GM23338 (cell line): Measurements from ENCODE around the gene YWHAH. TPM values are rescaled to one million over a fixed set of nuclear protein-coding genes. Genes with fewer than 3 reads are reported as not detected.
A peak's percentile ranks its signal among the peaks of the same experiment; 100 is the strongest.

Source experiments
- ATAC-seq: fragments of 200-7000 bp; cut with Tn5 transposase; 3 replicates; pipeline ENCODE4 v1.9.1; 2020
- DNase-seq: peaks from one replicate; pipeline ENCODE4 v3.0.0-alpha.2; 2015; ENCODE audit warnings: low spot score
- H2AFZ ChIP-seq: fragments of 200-600 bp; sonication (generic); 2 replicates; pipeline ENCODE4 v1.8.0; 2016; ENCODE audit warnings: antibody characterized with exemption, mild to moderate bottlenecking, moderate library complexity
- H3F3A ChIP-seq: fragments of 200-600 bp; sonication (generic); replicated peaks from 2 replicates; pipeline ENCODE4 v1.8.0; 2017; ENCODE audit warnings: antibody characterized with exemption, mixed run types, low read depth
- H3K27ac ChIP-seq: fragments of 200-600 bp; sonication (generic); 2 replicates; pipeline ENCODE4 v1.6.1; 2016; ENCODE audit warnings: low read depth
- H3K27me3 ChIP-seq: fragments of 200-600 bp; sonication (generic); 2 replicates; pipeline ENCODE4 v1.8.0; 2016; ENCODE audit warnings: mild to moderate bottlenecking, mixed run types, moderate library complexity; ENCODE audit not compliant: insufficient read depth
- H3K36me3 ChIP-seq: fragments of 200-600 bp; sonication (generic); 2 replicates; pipeline ENCODE4 v1.8.0; 2016; ENCODE audit warnings: mild to moderate bottlenecking; ENCODE audit not compliant: insufficient read depth
- H3K4me1 ChIP-seq: fragments of 200-600 bp; sonication (generic); 2 replicates; pipeline ENCODE4 v1.8.0; 2016; ENCODE audit warnings: mild to moderate bottlenecking, moderate library complexity; ENCODE audit not compliant: insufficient read depth
- H3K4me2 ChIP-seq: fragments of 200-600 bp; sonication (generic); 2 replicates; pipeline ENCODE4 v1.7.1; 2017; ENCODE audit warnings: mixed run types
- H3K4me3 ChIP-seq: fragments of 200-600 bp; sonication (generic); 2 replicates; pipeline ENCODE4 v1.6.1; 2016; ENCODE audit warnings: mixed run types
- H3K79me2 ChIP-seq: fragments of 200-600 bp; sonication (generic); replicated peaks from 2 replicates; pipeline ENCODE4 v1.8.0; 2017; ENCODE audit warnings: mild to moderate bottlenecking; ENCODE audit not compliant: insufficient read depth
- H3K9me2 ChIP-seq: fragments of 200-600 bp; sonication (generic); 2 replicates; pipeline ENCODE4 v1.8.0; 2017; ENCODE audit not compliant: insufficient read depth
- H4K20me1 ChIP-seq: fragments of 200-600 bp; sonication (generic); replicated peaks from 2 replicates; pipeline ENCODE4 v1.8.0; 2017; ENCODE audit warnings: mild to moderate bottlenecking; ENCODE audit not compliant: insufficient read depth
- H3K27ac Mint-ChIP-seq: 2 replicates; pipeline ENCODE4 v1.8.0; 2020; ENCODE audit warnings: inconsistent platforms, mild to moderate bottlenecking, moderate library complexity, mixed read lengths
- H3K27me3 Mint-ChIP-seq: 3 replicates; pipeline ENCODE4 v1.8.0; 2022; ENCODE audit warnings: low read depth, mild to moderate bottlenecking, moderate library complexity, mixed read lengths, inconsistent platforms; ENCODE audit not compliant: insufficient read depth, poor library complexity
- H3K36me3 Mint-ChIP-seq: 3 replicates; pipeline ENCODE4 v1.8.0; 2021; ENCODE audit warnings: low read depth, mild to moderate bottlenecking, inconsistent platforms, moderate library complexity, mixed read lengths
- H3K4me1 Mint-ChIP-seq: 3 replicates; pipeline ENCODE4 v1.8.0; 2020; ENCODE audit warnings: mild to moderate bottlenecking, inconsistent platforms, mixed read lengths
- H3K4me3 Mint-ChIP-seq: 3 replicates; pipeline ENCODE4 v1.8.0; 2021; ENCODE audit warnings: moderate library complexity, mild to moderate bottlenecking, inconsistent platforms, mixed read lengths
- H3K9me3 Mint-ChIP-seq: 3 replicates; pipeline ENCODE4 v1.8.0; 2020; ENCODE audit warnings: moderate library complexity, mild to moderate bottlenecking, inconsistent platforms, mixed read lengths
- CREB1 ChIP-seq: fragments of 250-450 bp; sonication (Bioruptor Pico); IDR thresholded peaks from 2 replicates; pipeline ENCODE4 v1.5.0; 2020; ENCODE audit warnings: low read depth, mild to moderate bottlenecking, moderate library complexity
- CTCF ChIP-seq, 2 experiments: fragments of 200-600 bp in 1 of 2; sonication (generic) in 1 of 2; conservative IDR thresholded peaks; 2 replicates each; pipeline versions ENCODE4 v1.5.1 to v1.6.1; 2016 to 2017; ENCODE audit warnings: antibody characterized with exemption in 2 of 2, low read depth in 2 of 2, mild to moderate bottlenecking in 2 of 2, moderate library complexity in 1 of 2
- EZH2 ChIP-seq: fragments of 200-600 bp; sonication (generic); IDR thresholded peaks from one replicate; pipeline ENCODE4 v1.8.0; 2017; ENCODE audit warnings: antibody characterized with exemption, mild to moderate bottlenecking, low read depth; ENCODE audit not compliant: unreplicated experiment
- EZH2phosphoT487 ChIP-seq: fragments of 200-600 bp; sonication (generic); IDR thresholded peaks from one replicate; pipeline ENCODE4 v1.8.1; 2018; ENCODE audit warnings: antibody characterized with exemption; ENCODE audit not compliant: unreplicated experiment
- JUNB ChIP-seq: IDR thresholded peaks from one replicate; pipeline ENCODE4 v1.6.1; 2016; ENCODE audit warnings: antibody characterized with exemption; ENCODE audit not compliant: unreplicated experiment
- NANOG ChIP-seq: IDR thresholded peaks from 2 replicates; pipeline ENCODE4 v1.6.1; 2016; ENCODE audit warnings: antibody characterized with exemption, borderline replicate concordance
- POLR2AphosphoS5 ChIP-seq: IDR thresholded peaks from 2 replicates; pipeline ENCODE4 v1.6.1; 2016; ENCODE audit warnings: antibody characterized with exemption, low read depth
- REST ChIP-seq: IDR thresholded peaks from one replicate; pipeline ENCODE4 v1.6.1; 2018; ENCODE audit warnings: antibody characterized with exemption; ENCODE audit not compliant: unreplicated experiment
- STAT1 ChIP-seq: IDR thresholded peaks from one replicate; pipeline ENCODE4 v1.6.1; 2016; ENCODE audit warnings: antibody characterized with exemption; ENCODE audit not compliant: unreplicated experiment
- ZNF114 ChIP-seq: fragments of 250-450 bp; sonication (Bioruptor Pico); IDR thresholded peaks from 2 replicates; pipeline ENCODE4 v1.5.0; 2020; ENCODE audit warnings: mild to moderate bottlenecking, moderate library complexity
- ZNF331 ChIP-seq: fragments of 250-450 bp; sonication (Bioruptor Pico); IDR thresholded peaks from 2 replicates; pipeline ENCODE4 v1.5.0; 2020; ENCODE audit warnings: low read depth, mild to moderate bottlenecking, moderate library complexity
- ZNF462 ChIP-seq: fragments of 250-450 bp; sonication (Bioruptor Pico); IDR thresholded peaks from 2 replicates; pipeline ENCODE4 v1.5.0; 2020; ENCODE audit warnings: mild to moderate bottlenecking, moderate library complexity
- polyA plus RNA-seq: library from polyadenylated mRNA; unstranded; fragments of >200 nt; fragmentation: Nextera tagmentation; extraction: Ambion mirVana; gene quantifications from 2 replicates; pipeline ENCODE4 v1.2.1, GENCODE V29; 2016
- total RNA-seq: library from RNA; depleted of rRNA; stranded (reverse); fragments of >200 nt; shearing (Covaris generic); gene quantifications from 2 replicates; pipeline ENCODE4 v1.2.3, GENCODE V29; 2014
- TF ChIP-seq, protein P1 (sequence below): IDR thresholded peaks from 2 replicates; pipeline ENCODE4 v1.6.1; 2016; ENCODE audit warnings: antibody characterized with exemption

The YWHAH gene
- total and polyA plus RNA-seq, 2 experiments from 2014 or later, result 277 to 283 TPM

DNA sequence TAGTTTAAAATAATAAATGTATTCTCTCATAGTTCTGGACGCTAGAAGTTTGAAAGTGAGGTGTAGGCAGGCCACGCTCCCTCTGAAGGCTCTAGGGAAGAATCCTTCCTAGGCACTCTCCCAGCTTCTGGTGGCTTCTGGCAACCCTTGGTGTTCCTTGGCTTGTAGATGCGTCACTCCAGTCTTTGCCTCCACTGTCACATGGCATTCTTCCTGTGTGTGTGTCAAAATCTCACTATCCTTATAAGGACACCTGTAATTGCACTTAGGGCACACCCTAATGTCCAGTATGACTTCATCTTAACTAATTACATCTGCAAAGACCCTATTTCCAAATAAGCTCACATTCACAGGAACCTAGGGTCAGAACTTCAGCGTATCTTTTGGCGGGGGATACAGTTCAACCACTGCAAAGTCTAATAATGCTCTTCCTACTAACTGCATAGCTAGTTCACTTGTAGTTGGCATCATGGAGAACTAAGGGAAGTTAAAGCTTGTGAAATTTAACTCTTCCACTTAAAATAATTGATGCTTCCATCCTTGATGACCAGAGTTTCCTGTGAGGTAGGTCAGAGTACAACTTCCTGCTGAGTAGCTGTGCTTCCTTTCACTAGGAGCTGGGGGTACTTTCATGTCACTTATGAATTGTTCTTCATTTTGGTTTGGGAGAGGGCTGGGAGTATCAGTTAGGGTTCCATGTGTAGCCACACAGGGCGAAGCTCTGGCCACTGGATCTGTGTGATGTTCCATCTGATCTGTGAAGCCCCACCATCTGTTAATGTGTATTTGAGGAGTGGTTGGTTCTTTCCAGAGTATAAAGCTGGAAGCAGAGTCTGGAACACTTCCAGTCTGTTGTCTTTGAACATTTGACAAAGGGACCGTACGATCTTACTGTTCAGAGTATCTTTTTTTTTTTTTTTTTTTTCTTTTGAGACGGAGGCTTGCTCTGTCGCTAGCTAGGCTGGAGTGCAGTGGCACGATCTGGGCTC is 10.5 kb downstream of the YWHAH start:
- Histone ChIP-seq H4K20me1 (peaks cover 56% of the 10 kb centered on the region), H2AFZ (no peak overlapping the region), H3K27me3 (no peaks in the 10 kb centered on the region), H3K79me2 (peaks cover 66% of the 10 kb centered on the region), H3K4me3 (no peak overlapping the region), H3F3A (peaks cover 10% of the 10 kb centered on the region; the same call in 1 of the 2 replicates), H3K9me2 (no peaks in the 10 kb centered on the region), H3K4me1 (peaks cover 31% of the 10 kb centered on the region), H3K36me3 (peaks cover 19% of the 10 kb centered on the region), H3K27ac (peak overlapping the region; percentile 77), H3K4me2 (no peak overlapping the region)
- Mint-ChIP-seq H3K27me3 (peaks cover 4% of the 10 kb centered on the region), H3K27ac (peak overlapping the region; percentile 76), H3K36me3 (peaks cover 64% of the 10 kb centered on the region), H3K4me3 (no peak overlapping the region), H3K4me1 (peaks cover 46% of the 10 kb centered on the region), H3K9me3 (no peaks in the 10 kb centered on the region)
- ATAC-seq (no peak), DNase-seq (no peak)
- TF ChIP-seq CTCF (conservative IDR thresholded peaks at IDR 0.05; ENCODE audit: low read depth in 2 of 2) (no peak), REST (no peak), STAT1 (no peak), JUNB (no peak), ZNF462 (CRISPR knock-in tag) (no peak), CREB1 (CRISPR knock-in tag) (no peak), NANOG (no peak), EZH2phosphoT487 (no peak), ZNF114 (CRISPR knock-in tag) (no peak), EZH2 (no peak), ZNF331 (CRISPR knock-in tag) (no peak), POLR2AphosphoS5 (no peak)
- TF ChIP-seq, protein P1, sequence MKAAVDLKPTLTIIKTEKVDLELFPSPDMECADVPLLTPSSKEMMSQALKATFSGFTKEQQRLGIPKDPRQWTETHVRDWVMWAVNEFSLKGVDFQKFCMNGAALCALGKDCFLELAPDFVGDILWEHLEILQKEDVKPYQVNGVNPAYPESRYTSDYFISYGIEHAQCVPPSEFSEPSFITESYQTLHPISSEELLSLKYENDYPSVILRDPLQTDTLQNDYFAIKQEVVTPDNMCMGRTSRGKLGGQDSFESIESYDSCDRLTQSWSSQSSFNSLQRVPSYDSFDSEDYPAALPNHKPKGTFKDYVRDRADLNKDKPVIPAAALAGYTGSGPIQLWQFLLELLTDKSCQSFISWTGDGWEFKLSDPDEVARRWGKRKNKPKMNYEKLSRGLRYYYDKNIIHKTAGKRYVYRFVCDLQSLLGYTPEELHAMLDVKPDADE, result no peak
